ENCODE results near the gene PPIE.

The PPIE gene

GRCh38 chr1:39729842-39730241 is 8.8 kb upstream of the PPIE start:
- H3K27ac Mint-ChIP-seq = no peak overlapping the region
- no peak overlapping the region for H3K4me3 Mint-ChIP-seq
- H3K4me1 Mint-ChIP-seq = peaks cover 6 to 10% of the 10 kb centered on the region in 2 donors
- ATAC-seq (replicated peaks) (no peak), DNase-seq (no peak)
- H3K9me3 Mint-ChIP-seq = peaks cover 0 to 1% of the 10 kb centered on the region in 2 donors
- peaks cover 59 to 86% of the 10 kb centered on the region in 2 donors for H3K27me3 Mint-ChIP-seq
- H3K36me3 Mint-ChIP-seq = no peaks in the 10 kb centered on the region

- Mint-ChIP-seq H3K27me3 (peaks cover 58 to 85% of the 10 kb centered on the region in 2 donors), H3K4me1 (peaks cover 4 to 6% of the 10 kb centered on the region in 2 donors), H3K9me3 (peaks cover 0 to 6% of the 10 kb centered on the region in 2 donors), H3K4me3 (no peak overlapping the region), H3K36me3 (no peaks in the 10 kb centered on the region), H3K27ac (no peak overlapping the region)
- DNase-seq (no peak), ATAC-seq (replicated peaks) (no peak)
Measured at GRCh38 chr1:39732730-39733129, 6.0 kb upstream of the PPIE start.

- DNase-seq (no peak), ATAC-seq (replicated peaks) (no peak)
- Mint-ChIP-seq H3K4me1 (peaks cover 0 to 2% of the 10 kb centered on the region in 2 donors), H3K36me3 (no peaks in the 10 kb centered on the region), H3K4me3 (no peak overlapping the region), H3K27me3 (peaks cover 54 to 80% of the 10 kb centered on the region in 2 donors), H3K9me3 (peaks cover 0 to 7% of the 10 kb centered on the region in 2 donors), H3K27ac (no peak overlapping the region)
Measured at GRCh38 chr1:39733161-39733560, 5.5 kb upstream of the PPIE start.

GRCh38 chr1:39735731-39736130 is 3.0 kb upstream of the PPIE start:
- peaks cover 28 to 55% of the 10 kb centered on the region in 2 donors for H3K27me3 Mint-ChIP-seq
- H3K9me3 Mint-ChIP-seq = peaks cover 0 to 5% of the 10 kb centered on the region in 2 donors
- DNase-seq (no peak), ATAC-seq (replicated peaks) (no peak)
- H3K4me1 Mint-ChIP-seq = peaks cover 15 to 20% of the 10 kb centered on the region in 2 donors
- H3K27ac Mint-ChIP-seq = no peak overlapping the region
- peaks cover 6 to 18% of the 10 kb centered on the region in 2 donors for H3K36me3 Mint-ChIP-seq
- H3K4me3 Mint-ChIP-seq = no peak overlapping the region

- H3K9me3 Mint-ChIP-seq = peaks cover 0 to 5% of the 10 kb centered on the region in 2 donors
- no peak overlapping the region for H3K27ac Mint-ChIP-seq
- H3K36me3 Mint-ChIP-seq = peaks cover 17 to 32% of the 10 kb centered on the region in 2 donors
- H3K27me3 Mint-ChIP-seq = peaks cover 27 to 44% of the 10 kb centered on the region in 2 donors
- ATAC-seq (replicated peaks) (no peak), DNase-seq (no peak)
- H3K4me1 Mint-ChIP-seq = peaks cover 15 to 24% of the 10 kb centered on the region in 2 donors
- H3K4me3 Mint-ChIP-seq = no peak overlapping the region
Measured at GRCh38 chr1:39737546-39738169, 1.0 kb upstream of the PPIE start.

- Mint-ChIP-seq H3K27ac (no peak overlapping the region), H3K27me3 (no peaks in the 10 kb centered on the region), H3K9me3 (no peaks in the 10 kb centered on the region), H3K4me3 (no peak overlapping the region), H3K36me3 (peaks cover 50 to 72% of the 10 kb centered on the region in 2 donors), H3K4me1 (peaks cover 12 to 16% of the 10 kb centered on the region in 2 donors)
- DNase-seq (no peak), ATAC-seq (replicated peaks) (no peak)
Measured at GRCh38 chr1:39745016-39745670, 6.5 kb downstream of the PPIE start.

GRCh38 chr1:39751595-39751994 is 12.9 kb downstream of the PPIE start:
- Mint-ChIP-seq H3K9me3 (no peaks in the 10 kb centered on the region), H3K4me1 (peaks cover 4 to 5% of the 10 kb centered on the region in 2 donors), H3K36me3 (peaks cover 46 to 65% of the 10 kb centered on the region in 2 donors), H3K27ac (no peak overlapping the region), H3K27me3 (no peaks in the 10 kb centered on the region), H3K4me3 (no peak overlapping the region)
- ATAC-seq (replicated peaks) = no peak
- DNase-seq = no peak

- Mint-ChIP-seq H3K36me3 (peaks cover 39 to 67% of the 10 kb centered on the region in 2 donors), H3K4me1 (no peaks in the 10 kb centered on the region), H3K9me3 (no peaks in the 10 kb centered on the region), H3K27ac (no peak overlapping the region), H3K27me3 (no peaks in the 10 kb centered on the region), H3K4me3 (no peak overlapping the region)
- ATAC-seq (replicated peaks) = no peak
- DNase-seq = no peak
Measured at GRCh38 chr1:39752703-39753102, 14.0 kb downstream of the PPIE start.

- H3K36me3 Mint-ChIP-seq = peaks cover 37 to 69% of the 10 kb centered on the region in 2 donors
Measured at GRCh38 chr1:39753132-39754025, 14.7 kb downstream of the PPIE start.

GRCh38 chr1:39754026-39754570 is 15.4 kb downstream of the PPIE start:
- Mint-ChIP-seq H3K4me3 (no peak overlapping the region), H3K27ac (no peak overlapping the region), H3K36me3 (peaks cover 37 to 69% of the 10 kb centered on the region in 2 donors), H3K4me1 (no peaks in the 10 kb centered on the region), H3K9me3 (no peaks in the 10 kb centered on the region), H3K27me3 (no peaks in the 10 kb centered on the region)
- DNase-seq = no peak
- no peak for ATAC-seq (replicated peaks)

More at GRCh38 chr1:39753132-39754025, 14.7 kb downstream of the PPIE start:
- ATAC-seq (replicated peaks) (no peak), DNase-seq (no peak)
- Mint-ChIP-seq H3K27ac (no peak overlapping the region), H3K9me3 (no peaks in the 10 kb centered on the region), H3K4me1 (no peaks in the 10 kb centered on the region), H3K27me3 (no peaks in the 10 kb centered on the region), H3K4me3 (no peak overlapping the region)

- Mint-ChIP-seq H3K36me3 (peaks cover 38 to 69% of the 10 kb centered on the region in 2 donors), H3K27ac (no peak overlapping the region), H3K4me3 (no peak overlapping the region), H3K4me1 (no peaks in the 10 kb centered on the region), H3K27me3 (no peaks in the 10 kb centered on the region), H3K9me3 (no peaks in the 10 kb centered on the region)
- DNase-seq (no peak), ATAC-seq (replicated peaks) (no peak)
Measured at GRCh38 chr1:39754906-39755504, 16.3 kb downstream of the PPIE start.

- DNase-seq (no peak), ATAC-seq (replicated peaks) (no peak)
- no peaks in the 10 kb centered on the region for H3K27me3 Mint-ChIP-seq
- H3K4me3 Mint-ChIP-seq = no peak overlapping the region
- H3K36me3 Mint-ChIP-seq = peaks cover 35 to 68% of the 10 kb centered on the region in 2 donors
- no peaks in the 10 kb centered on the region for H3K9me3 Mint-ChIP-seq
- peak overlapping the region; percentile 89 for H3K27ac Mint-ChIP-seq
- H3K4me1 Mint-ChIP-seq = no peaks in the 10 kb centered on the region
Measured at GRCh38 chr1:39755965-39756659, 17.4 kb downstream of the PPIE start.

GRCh38 chr1:39757501-39757900 is 18.8 kb downstream of the PPIE start:
- H3K27ac Mint-ChIP-seq = no peak overlapping the region
- DNase-seq (no peak), ATAC-seq (replicated peaks) (no peak)
- H3K4me1 Mint-ChIP-seq = no peaks in the 10 kb centered on the region
- no peaks in the 10 kb centered on the region for H3K9me3 Mint-ChIP-seq
- H3K36me3 Mint-ChIP-seq = peaks cover 34 to 69% of the 10 kb centered on the region in 2 donors
- H3K27me3 Mint-ChIP-seq = no peaks in the 10 kb centered on the region
- no peak overlapping the region for H3K4me3 Mint-ChIP-seq
